Measurements from ENCODE around the gene UBE2I.

DNA sequence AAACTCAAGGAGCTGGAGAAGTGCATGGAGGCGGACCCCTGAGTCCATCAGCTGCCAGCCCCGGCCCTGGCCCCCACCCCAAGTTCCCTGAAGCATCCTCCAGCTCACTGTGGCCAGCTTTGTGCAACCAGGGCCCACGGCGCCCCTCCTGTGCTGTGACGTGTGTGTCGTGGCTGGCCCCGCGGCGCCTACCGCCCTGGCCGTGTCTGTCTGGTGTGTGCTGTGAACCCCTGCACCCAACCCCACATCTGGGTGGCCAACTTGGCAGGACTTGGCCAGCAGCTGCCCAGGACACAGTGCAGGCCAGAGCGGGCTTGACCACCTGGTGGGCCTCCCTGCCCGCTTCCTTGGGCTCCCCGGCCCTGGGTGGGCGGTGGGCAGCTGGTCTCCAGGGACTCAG, 39.0 kb downstream of the UBE2I start:
- TF ChIP-seq, protein P1, sequence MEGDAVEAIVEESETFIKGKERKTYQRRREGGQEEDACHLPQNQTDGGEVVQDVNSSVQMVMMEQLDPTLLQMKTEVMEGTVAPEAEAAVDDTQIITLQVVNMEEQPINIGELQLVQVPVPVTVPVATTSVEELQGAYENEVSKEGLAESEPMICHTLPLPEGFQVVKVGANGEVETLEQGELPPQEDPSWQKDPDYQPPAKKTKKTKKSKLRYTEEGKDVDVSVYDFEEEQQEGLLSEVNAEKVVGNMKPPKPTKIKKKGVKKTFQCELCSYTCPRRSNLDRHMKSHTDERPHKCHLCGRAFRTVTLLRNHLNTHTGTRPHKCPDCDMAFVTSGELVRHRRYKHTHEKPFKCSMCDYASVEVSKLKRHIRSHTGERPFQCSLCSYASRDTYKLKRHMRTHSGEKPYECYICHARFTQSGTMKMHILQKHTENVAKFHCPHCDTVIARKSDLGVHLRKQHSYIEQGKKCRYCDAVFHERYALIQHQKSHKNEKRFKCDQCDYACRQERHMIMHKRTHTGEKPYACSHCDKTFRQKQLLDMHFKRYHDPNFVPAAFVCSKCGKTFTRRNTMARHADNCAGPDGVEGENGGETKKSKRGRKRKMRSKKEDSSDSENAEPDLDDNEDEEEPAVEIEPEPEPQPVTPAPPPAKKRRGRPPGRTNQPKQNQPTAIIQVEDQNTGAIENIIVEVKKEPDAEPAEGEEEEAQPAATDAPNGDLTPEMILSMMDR (IDR thresholded peaks at IDR 0.05): no peak
- no peak for TF ChIP-seq POLR2A (IDR thresholded peaks at IDR 0.05)
